B cell (primary cell): ENCODE measurements around the gene MBIP. TPM values are rescaled to one million over a fixed set of nuclear protein-coding genes. Genes with fewer than 3 reads are reported as not detected.

Source experiments
- ATAC-seq: fragments of 200-7000 bp; cut with Tn5 transposase; one replicate; pipeline ENCODE4 v1.10.0; 2021; ENCODE audit warnings: low read depth, mild to moderate bottlenecking, moderate number of reproducible peaks, moderate library complexity
- CTCF ChIA-PET: fragments of 350-600 bp; sonication (Branson Sonifier 250); formaldehyde crosslinking; loops from one replicate; lab custom pipeline; 2021; ENCODE audit warnings: antibody characterized with exemption, inconsistent platforms; lab: Charles Lee
- POLR2A ChIA-PET: fragments of 350-600 bp; sonication (Branson Sonifier 250); formaldehyde crosslinking; loops from one replicate; lab custom pipeline; 2021; ENCODE audit warnings: antibody characterized with exemption; lab: Charles Lee
- DNase-seq: peaks from one replicate; pipeline ENCODE4 v3.0.0; 2013
- H2AFZ ChIP-seq: 2 replicates; pipeline ENCODE4 v1.6.1; 2012; ENCODE audit warnings: mild to moderate bottlenecking, low read depth, low read length; ENCODE audit not compliant: insufficient read depth, poor library complexity, severe bottlenecking
- H3K27ac ChIP-seq, 2 donors: 1 replicate in 1 of 2; 2 replicates in 1 of 2; pipeline ENCODE4 v1.5.1; 2012 to 2013; ENCODE audit warnings: low read length in 2 of 2, mild to moderate bottlenecking in 2 of 2, moderate library complexity in 1 of 2
- H3K27me3 ChIP-seq, 4 experiments: fragments of 200-600 bp in 1 of 4; sonication (generic) in 1 of 4; replicated peaks in 1 of 4; 1 replicate in 2 of 4; 2 replicates in 2 of 4; pipeline versions ENCODE4 v1.6.1 to v1.7.0; 2013 to 2016; ENCODE audit warnings: low read length in 3 of 4, mild to moderate bottlenecking in 2 of 4, mixed read lengths in 1 of 4, moderate library complexity in 1 of 4; ENCODE audit not compliant: insufficient read depth in 4 of 4, control insufficient read depth in 3 of 4; ENCODE audit errors: control extremely low read depth in 1 of 4
- H3K36me3 ChIP-seq, 2 experiments: replicated peaks in 1 of 2; 1 replicate in 1 of 2; 2 replicates in 1 of 2; pipeline versions ENCODE4 v1.6.1 to v1.7.1; 2013; ENCODE audit warnings: low read length in 1 of 2; ENCODE audit not compliant: insufficient read depth in 2 of 2, control insufficient read depth in 1 of 2; ENCODE audit errors: control extremely low read depth in 1 of 2, extremely low read depth in 1 of 2
- H3K4me1 ChIP-seq, 2 donors: fragments of 200-600 bp in 1 of 2; sonication (generic) in 1 of 2; 1 replicate in 1 of 2; 2 replicates in 1 of 2; pipeline versions ENCODE4 v1.5.1 to v1.6.1; 2013 to 2017; ENCODE audit warnings: low read length in 2 of 2; ENCODE audit not compliant: control insufficient read depth in 2 of 2, insufficient read depth in 2 of 2
- H3K4me2 ChIP-seq: replicated peaks from 2 replicates; pipeline ENCODE3; 2012; ENCODE audit warnings: mild to moderate bottlenecking, low read depth, low read length; ENCODE audit not compliant: poor library complexity, severe bottlenecking
- H3K4me3 ChIP-seq, 5 experiments: fragments of 200-600 bp in 1 of 5; sonication (generic) in 1 of 5; 1 replicate in 3 of 5; 2 replicates in 2 of 5; pipeline versions ENCODE4 v1.5.1 to v1.7.0; 2011 to 2016; ENCODE audit warnings: low read length in 4 of 5, mild to moderate bottlenecking in 4 of 5, low read depth in 2 of 5, control low read depth in 1 of 5, moderate library complexity in 1 of 5; ENCODE audit not compliant: insufficient read depth in 1 of 5; ENCODE audit errors: control extremely low read depth in 1 of 5, extremely low read depth in 1 of 5
- H3K79me2 ChIP-seq: fragments of 200-600 bp; sonication (generic); one replicate; pipeline ENCODE4 v1.6.0; 2016; ENCODE audit warnings: low read length; ENCODE audit not compliant: control insufficient read depth, insufficient read depth
- H3K9ac ChIP-seq: fragments of 200-600 bp; sonication (generic); 2 replicates; pipeline ENCODE4 v1.6.1; 2017; ENCODE audit warnings: mild to moderate bottlenecking, low read length, moderate library complexity
- H3K9me3 ChIP-seq, 3 donors: one replicate each; pipeline versions ENCODE4 v1.6.1 to v1.7.1; 2013; ENCODE audit warnings: low read length in 2 of 3; ENCODE audit not compliant: control insufficient read depth in 2 of 3, insufficient read depth in 1 of 3; ENCODE audit errors: control extremely low read depth in 1 of 3
- H4K20me1 ChIP-seq: 2 replicates; pipeline ENCODE4 v1.6.0; 2012; ENCODE audit warnings: mild to moderate bottlenecking, low read length; ENCODE audit not compliant: insufficient read depth, control insufficient read depth, poor library complexity, severe bottlenecking
- H3K27ac Mint-ChIP-seq: one replicate; pipeline ENCODE4 v1.8.0; 2021; ENCODE audit warnings: mixed read lengths
- H3K27me3 Mint-ChIP-seq: one replicate; pipeline ENCODE4 v1.8.0; 2021; ENCODE audit warnings: mixed read lengths
- H3K4me1 Mint-ChIP-seq: one replicate; pipeline ENCODE4 v1.8.0; 2021; ENCODE audit warnings: mixed read lengths
- H3K4me3 Mint-ChIP-seq: one replicate; pipeline ENCODE4 v1.8.0; 2021; ENCODE audit warnings: mixed read lengths
- H3K9me3 Mint-ChIP-seq: one replicate; pipeline ENCODE4 v1.8.0; 2022; ENCODE audit warnings: mixed read lengths; ENCODE audit not compliant: insufficient read depth
- EZH2 ChIP-seq: IDR thresholded peaks from 2 replicates; pipeline ENCODE4 v1.6.1; 2012; ENCODE audit warnings: borderline replicate concordance, low read depth, mild to moderate bottlenecking, moderate library complexity, low read length; ENCODE audit not compliant: insufficient read depth, poor library complexity, severe bottlenecking
- WGBS: methylation state at CpG from one replicate; pipeline ENCODE4 v1.1.5; 2013; ENCODE audit warnings: missing lambda C conversion rate; ENCODE audit not compliant: insufficient coverage; 5-methylcytosine and 5-hydroxymethylcytosine counted together
- intact Hi-C: fragments of 100-400 bp; cut with micrococcal nuclease; formaldehyde crosslinking; loops from one replicate; pipeline ENCODE4 v1.10.0; 2022
- polyA plus RNA-seq: library from polyadenylated mRNA; depleted of rRNA; stranded (reverse); fragments of >200 nt; gene quantifications from 2 replicates; pipeline ENCODE4 v1.2.3, GENCODE V29; 2012
- total RNA-seq, 2 donors: library from RNA; stranded (reverse); fragments of 120-200 nt in 1 of 2; gene quantifications; 1 replicate in 1 of 2; 2 replicates in 1 of 2; pipeline versions ENCODE4 v1.2.3 to v1.2.4, GENCODE V29; 2013 to 2022
- TF ChIP-seq, protein P1 (sequence below): fragments of 200-600 bp; IDR thresholded peaks from one replicate; pipeline ENCODE4 v1.8.0; 2022; ENCODE audit warnings: antibody characterized with exemption, mild to moderate bottlenecking

MBIP gene
- total and polyA plus RNA-seq, 2 donors (not counting 1 experiment from before 2014, with no cell fraction given) = 9.3 to 20.8 TPM

DNA sequence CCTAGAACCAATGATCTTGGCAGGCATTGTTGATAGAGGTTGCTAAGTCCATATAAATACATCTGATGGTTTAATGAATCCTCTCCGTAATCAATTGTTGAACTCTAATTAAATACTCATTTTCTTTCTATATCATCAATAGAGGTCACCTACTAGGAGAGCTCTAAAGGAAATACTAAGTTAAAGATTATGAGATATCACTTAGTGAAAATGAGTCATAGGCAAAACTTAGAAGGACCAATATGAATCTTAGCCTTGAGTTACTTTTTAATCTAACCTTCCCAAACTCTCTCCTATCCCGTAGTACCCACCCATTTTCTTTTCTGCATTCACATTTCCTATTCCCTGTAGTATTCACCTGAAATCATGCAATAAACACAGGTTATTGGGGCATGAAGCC, 50.2 kb downstream of the MBIP start:
- Histone ChIP-seq H4K20me1 (no peaks in the 10 kb centered on the region), H3K9ac (no peak overlapping the region), H3K27ac (no peak overlapping the region), H3K27me3 (peaks cover 0 to 13% (median 10%) of the 10 kb centered on the region in 4 experiments), H3K79me2 (no peaks in the 10 kb centered on the region), H3K4me2 (no peak overlapping the region), H3K36me3 (no peaks in the 10 kb centered on the region), H3K4me1 (peaks cover 6 to 9% of the 10 kb centered on the region in 2 donors), H3K9me3 (peaks cover 0 to 1% (median 0%) of the 10 kb centered on the region in 3 donors), H2AFZ (no peak overlapping the region), H3K4me3 (no peak overlapping the region)
- CTCF ChIA-PET = no interaction called here
- Mint-ChIP-seq H3K27ac (no peak overlapping the region), H3K9me3 (no peaks in the 10 kb centered on the region), H3K4me1 (peaks cover 10% of the 10 kb centered on the region), H3K4me3 (no peak overlapping the region), H3K27me3 (peaks cover 52% of the 10 kb centered on the region)
- no CpG with 5 or more reads among the region's 2 CpGs for WGBS
- POLR2A ChIA-PET = no interaction called here
- DNase-seq = no peak
- intact Hi-C loops = no loop called here
- no peak for TF ChIP-seq EZH2
- TF ChIP-seq, protein P1, sequence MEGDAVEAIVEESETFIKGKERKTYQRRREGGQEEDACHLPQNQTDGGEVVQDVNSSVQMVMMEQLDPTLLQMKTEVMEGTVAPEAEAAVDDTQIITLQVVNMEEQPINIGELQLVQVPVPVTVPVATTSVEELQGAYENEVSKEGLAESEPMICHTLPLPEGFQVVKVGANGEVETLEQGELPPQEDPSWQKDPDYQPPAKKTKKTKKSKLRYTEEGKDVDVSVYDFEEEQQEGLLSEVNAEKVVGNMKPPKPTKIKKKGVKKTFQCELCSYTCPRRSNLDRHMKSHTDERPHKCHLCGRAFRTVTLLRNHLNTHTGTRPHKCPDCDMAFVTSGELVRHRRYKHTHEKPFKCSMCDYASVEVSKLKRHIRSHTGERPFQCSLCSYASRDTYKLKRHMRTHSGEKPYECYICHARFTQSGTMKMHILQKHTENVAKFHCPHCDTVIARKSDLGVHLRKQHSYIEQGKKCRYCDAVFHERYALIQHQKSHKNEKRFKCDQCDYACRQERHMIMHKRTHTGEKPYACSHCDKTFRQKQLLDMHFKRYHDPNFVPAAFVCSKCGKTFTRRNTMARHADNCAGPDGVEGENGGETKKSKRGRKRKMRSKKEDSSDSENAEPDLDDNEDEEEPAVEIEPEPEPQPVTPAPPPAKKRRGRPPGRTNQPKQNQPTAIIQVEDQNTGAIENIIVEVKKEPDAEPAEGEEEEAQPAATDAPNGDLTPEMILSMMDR = no peak
- ATAC-seq = no peak

DNA sequence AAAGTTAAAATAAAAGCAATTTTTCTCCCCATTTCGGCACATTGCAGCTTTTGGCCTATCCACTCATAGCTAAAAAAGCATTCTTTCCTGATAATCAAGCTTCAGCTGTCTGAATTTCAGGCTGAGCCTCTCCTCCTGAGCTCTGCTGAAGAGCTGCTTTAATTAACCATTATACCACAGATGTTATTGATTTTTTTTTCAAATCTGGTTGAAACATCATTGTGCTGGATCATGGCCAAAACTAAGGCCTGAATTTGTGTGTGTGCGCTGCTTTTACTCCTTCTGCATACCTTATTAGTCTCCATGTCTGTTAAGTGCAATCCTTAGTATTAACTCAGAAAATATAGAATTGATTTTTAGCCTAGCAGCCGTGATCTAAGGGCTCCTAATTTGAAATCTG, 52.3 kb downstream of the MBIP start:
- peaks cover 10% of the 10 kb centered on the region for H3K4me1 Mint-ChIP-seq
- no peak overlapping the region for H3K4me2 ChIP-seq
- H3K9ac ChIP-seq = no peak overlapping the region
- H3K27me3 Mint-ChIP-seq = peaks cover 40% of the 10 kb centered on the region
- intact Hi-C loops = no loop called here
- ATAC-seq = no peak
- WGBS = 86% methylated on average over 1 of the region's 3 CpGs
- no peak for DNase-seq
- no peak overlapping the region for H3K27ac Mint-ChIP-seq
- ChIA-PET CTCF (no interaction called here), POLR2A (no interaction called here)
- H3K4me3 Mint-ChIP-seq = no peak overlapping the region
- H3K36me3 ChIP-seq = no peaks in the 10 kb centered on the region
- H3K27ac ChIP-seq = no peak overlapping the region
- H4K20me1 ChIP-seq = no peaks in the 10 kb centered on the region
- no peaks in the 10 kb centered on the region for H3K9me3 Mint-ChIP-seq
- no peak overlapping the region for H2AFZ ChIP-seq
- H3K9me3 ChIP-seq = peaks cover 0 to 1% (median 0%) of the 10 kb centered on the region in 3 donors
- H3K27me3 ChIP-seq = peaks cover 0 to 10% (median 9%) of the 10 kb centered on the region in 4 experiments
- no peaks in the 10 kb centered on the region for H3K79me2 ChIP-seq
- no peak overlapping the region for H3K4me3 ChIP-seq
- TF ChIP-seq, protein P1 = no peak
- no peak for TF ChIP-seq EZH2
- peaks cover 6 to 9% of the 10 kb centered on the region in 2 donors for H3K4me1 ChIP-seq
